SIG-M5 treated with dmso at 0.1 percent for 504 hours (cell line): Measurements from ENCODE around the gene TRRAP.

Experiments
- DNase-seq: peaks from one replicate; lab custom pipeline; 2025; ENCODE audit not compliant: unreplicated experiment; lab: John Stamatoyannopoulos, UW

Gene TRRAP

DNA sequence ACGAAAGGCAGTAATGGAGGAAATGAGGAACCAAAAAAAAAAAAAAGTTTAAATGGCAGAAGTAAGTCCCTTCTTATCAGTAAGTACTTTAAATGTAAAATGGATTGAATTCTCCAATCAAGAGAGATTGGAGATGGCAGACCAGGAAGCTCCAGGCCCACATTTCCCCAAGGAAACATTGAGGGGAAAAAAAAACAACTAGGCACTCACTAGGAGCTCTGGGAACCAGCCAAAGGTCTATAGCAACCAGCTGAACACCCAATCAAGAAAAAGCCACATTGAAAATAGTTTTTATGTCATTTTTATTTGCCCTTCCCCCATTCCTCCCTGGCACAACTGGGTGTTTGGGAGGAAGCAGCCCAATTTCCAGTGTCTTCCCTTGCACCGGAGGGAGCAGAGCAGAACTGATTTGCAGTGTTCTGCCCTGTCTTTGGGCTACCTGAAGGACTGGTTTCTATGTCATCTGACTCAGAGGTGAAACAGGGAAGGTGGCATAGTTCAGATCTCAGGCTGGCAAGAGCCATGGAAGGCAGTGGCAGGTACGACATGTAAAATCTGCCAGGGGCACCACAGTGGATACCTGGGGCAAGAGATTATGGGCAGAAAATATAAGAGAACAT lies 143.7 kb downstream of the TRRAP start:
- DNase-seq = no peak

DNA sequence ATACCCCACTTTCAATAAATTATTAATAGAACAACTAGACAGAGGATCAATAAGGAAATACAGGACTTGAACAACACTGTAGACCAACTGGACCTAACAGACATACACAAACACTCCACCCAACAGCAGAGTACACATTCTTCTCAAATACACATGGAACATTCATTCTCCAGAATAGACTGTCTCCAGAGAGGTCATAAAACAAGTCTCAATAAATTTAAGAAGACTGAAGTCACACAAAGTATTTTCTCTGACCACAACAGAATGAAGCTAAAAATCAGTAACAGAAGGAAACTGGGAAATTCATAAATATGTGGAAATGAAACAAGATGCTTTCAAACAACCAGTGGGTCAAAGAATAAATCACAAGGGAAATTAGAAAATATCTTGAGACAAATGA lies 145.7 kb downstream of the TRRAP start:
- DNase-seq = no peak

DNA sequence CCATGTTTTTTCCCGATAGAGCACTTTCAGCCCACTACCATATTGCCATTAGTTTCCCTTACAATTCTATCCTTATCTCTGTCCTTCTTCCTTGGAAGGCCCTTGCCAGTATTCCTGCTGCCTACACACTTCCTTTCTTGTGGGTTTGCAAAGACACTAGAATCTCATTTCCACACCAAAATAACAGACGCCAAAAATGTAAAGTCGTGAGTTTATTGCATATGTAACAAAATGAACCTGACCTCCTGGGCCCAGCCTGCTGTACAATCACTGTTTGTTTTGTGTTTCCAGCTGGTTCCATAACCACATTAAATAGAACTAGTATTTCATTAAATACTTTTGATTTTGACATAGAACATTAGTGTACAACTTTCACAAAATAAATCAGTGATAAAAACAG lies 148.9 kb downstream of the TRRAP start:
- no peak for DNase-seq

DNA sequence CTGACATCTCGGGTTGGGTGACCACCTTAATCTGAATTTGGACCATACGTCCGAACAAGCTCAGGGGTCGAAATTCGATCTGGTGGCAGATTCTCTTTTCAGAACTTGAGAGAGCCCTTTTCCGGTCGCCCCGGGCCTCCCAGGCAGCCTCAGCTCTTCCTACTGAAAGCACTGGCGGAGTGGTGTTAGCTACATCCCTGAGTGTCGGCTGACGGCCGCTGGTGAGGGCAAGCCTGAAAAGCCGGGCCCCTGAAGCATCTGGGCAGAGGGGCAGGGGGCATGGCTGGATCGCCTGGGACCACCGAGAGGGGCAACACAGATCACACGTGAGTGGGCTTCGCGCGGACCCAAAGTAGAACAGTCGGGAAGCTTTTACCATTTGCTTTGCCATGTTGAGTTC lies 149.5 kb downstream of the TRRAP start:
- no peak for DNase-seq

DNA sequence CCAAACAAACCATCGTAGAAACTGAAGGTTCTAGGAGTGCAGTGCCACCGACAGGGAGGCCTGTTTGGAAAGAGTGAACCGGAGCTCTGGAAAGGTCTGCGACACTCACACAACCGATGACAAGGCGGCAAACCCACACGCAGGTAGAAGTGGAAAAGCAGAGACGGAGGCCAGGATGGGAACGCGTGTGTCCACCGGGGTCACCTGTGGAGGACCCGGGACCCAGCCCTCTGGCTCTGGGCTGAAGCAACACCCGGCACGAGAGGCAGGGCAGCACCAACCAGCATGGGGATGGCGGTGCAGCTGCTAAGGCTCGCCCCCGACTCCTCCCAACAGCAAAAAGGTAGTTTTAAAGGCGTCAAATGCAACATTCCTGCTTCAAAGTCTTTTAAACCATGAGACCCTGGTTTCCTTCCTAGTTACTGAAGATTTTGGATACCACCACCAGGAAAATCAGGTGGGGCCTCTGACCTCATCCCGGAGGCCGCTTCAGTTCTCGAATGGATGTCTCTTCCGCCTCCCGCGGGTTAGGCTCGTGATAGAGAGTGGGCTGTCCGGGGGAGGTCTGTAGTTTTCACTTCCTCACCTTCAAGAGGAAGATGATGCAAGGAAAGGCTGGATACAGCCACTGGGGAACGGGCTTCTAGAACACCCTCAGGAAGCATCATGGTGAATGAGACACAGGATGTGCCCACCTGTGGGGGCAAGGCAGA lies 150.1 kb downstream of the TRRAP start:
- no peak for DNase-seq

DNA sequence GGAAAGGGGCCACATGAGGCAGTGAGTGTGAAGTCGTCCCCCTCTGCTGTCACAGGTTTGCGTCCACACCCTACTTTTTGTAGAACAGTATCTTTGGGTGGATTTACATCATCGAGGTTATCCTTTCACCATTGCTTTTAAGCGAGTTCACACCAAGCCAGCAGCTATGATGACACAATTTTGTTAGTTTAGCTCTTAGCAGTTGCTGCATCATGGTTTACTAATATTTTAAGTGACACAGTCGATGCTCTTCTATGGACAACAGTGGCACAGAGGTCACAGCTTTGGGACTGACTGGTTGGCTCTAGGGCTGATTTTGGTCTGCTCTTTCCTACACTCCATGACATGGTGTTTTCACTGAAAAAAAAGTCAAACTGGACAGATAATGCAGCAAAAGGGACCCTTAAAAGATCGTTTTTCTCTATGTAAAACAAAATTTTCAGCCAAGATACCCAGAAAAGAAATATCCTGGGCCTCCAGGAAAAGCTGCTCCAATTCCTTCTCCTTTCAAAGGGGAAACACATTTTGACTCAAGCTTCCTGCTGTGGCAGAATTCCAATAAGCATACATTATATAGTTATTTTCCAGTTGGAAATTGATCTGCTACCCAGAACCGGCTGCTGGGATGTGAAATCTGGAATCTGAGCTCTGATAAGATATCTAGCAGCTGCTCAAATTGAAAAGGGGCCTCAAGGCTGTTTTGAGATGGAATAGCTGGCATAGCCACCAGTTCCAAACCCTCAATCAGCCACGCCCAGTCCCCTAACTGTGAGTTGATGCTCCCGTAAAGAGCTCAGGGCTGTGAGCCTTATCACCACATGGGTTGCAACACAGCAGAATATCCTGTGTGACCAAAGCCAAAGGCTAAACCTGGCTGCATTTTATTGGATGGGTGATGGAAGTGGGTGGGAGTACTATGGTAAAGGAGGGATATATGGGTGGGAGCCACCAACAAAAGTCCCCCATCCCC lies 151.4 kb downstream of the TRRAP start:
- no peak for DNase-seq

DNA sequence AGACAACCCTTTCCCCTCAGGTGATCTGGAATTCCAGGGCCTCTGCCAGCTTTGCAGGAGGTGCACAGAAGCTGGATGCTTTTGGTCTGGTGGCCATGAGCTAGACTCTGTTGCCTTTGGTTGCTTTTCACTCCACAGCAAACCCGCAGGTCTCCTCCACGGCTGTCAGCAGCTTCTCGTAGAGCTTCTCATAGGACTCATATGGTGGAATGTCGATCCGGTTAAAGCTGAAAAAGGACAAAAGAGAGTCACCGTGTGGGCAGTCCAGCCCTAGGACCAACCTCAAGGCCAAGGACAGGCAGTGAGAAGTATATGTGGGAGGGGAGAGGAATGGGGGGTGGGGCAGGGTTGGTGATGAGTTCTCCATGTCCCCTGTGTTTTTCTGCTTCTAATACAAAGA lies 152.1 kb downstream of the TRRAP start:
- no peak for DNase-seq

DNA sequence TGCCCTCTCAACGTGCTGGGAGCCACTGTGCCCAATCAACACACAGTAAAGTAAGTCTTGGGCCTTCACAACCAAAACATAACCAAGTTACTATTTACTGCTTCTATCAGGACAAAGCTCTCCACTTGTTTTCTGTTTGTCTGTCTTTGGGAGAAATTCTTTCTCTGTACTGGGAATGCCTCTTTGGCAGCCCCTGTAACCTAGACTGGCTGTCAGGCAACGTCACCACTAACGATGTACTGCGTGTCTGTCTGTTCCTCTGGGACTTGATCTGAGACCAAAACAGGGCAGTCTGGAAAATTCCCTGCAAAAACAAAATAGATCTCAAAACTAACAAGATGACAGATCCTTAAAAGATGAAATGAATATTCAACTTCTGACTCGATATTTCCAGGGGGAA lies 152.6 kb downstream of the TRRAP start:
- no peak for DNase-seq

DNA sequence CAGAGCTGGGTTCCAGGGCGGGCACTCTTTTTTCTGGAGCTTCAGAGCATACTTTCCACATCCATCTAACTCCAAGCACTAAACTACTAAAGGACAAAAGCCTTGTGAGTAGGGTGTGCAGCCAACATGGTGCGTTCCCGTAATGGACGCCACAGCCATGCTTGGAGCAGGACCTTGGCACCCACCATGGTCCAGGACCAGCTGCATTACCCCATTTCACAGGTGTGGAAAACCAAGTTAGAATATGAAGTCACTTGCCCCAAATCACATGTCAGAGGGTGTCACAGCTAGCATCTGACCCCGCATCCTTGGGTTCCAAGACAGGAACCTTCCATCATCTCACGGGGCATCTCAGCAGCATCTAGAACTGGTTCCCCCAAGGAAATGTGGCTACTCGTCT lies 153.2 kb downstream of the TRRAP start:
- DNase-seq = no peak

DNA sequence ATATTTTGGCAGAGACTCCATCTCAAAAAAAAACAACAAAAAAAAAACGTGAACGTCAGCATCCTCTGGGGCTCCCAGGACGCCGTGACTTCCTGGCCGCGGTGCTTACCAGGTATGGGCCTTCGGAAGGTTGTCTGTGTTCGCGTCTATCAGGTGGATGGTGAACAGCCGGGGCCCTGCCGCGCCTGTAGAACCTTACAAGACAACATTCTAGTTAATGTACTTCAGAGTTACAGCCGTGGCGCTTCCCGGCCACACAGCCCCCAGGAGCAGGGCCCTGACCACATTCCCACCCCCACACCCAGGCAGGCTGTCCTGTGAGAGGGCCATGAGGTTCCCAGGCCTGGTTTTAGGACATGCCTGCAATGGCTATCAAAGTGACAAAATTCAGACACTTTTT lies 154.6 kb downstream of the TRRAP start:
- no peak for DNase-seq

DNA sequence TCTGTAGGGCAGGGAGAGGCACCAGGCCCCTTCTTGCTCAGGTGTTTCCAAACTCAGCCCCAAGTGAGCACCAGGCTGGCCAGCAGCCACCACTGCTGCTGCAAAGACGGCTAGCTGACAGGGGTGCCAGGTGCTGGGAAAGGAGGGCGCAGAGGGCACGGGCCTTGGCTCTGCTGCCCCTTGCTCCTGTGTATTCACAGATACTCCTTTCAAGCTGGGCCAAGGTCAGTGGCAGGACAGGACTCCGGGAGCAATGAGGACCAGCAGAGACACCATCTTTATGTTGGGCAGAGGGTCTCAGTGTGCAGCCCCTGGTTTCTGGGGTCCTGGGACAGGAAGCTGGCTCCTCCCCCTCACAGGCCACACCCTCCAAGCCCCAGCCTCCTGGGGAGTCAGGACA lies 155.4 kb downstream of the TRRAP start:
- no peak for DNase-seq

DNA sequence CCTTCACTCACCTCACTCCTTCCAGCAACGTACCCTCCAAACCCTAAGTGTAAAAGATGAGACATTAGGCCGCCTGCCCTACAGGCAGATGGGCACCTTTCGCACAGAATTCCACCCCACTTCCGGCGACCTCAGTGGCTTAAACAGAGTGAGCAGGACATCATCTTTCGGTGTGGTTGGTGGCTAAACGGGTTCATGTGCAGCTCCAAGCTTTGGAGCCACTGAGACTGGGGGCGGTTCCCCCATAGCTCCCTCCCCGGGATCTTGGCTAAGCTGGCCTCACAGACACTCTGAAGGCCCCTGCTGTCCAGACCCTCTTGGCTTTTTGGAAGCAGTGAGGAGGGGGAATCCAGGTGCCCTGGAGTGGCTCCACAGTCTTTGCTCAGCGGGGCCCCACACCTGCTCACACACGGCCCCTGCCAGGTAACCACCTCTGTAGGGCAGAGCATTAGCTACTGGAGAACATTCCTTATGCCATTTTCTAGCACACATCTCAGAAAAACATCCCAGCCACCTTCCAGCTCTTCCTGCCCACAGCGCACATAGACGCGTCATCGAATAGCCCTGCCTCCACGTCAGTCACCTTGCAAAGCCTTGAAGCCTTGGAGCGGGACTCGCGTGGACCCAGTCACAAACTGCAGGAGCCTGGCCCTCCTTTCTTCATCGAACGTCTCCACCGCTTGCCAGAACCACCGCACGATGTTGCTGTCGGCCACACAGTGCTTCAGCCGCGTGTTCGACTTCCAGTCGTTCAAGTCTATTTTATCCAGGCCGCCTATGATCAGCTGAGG lies 156.8 kb downstream of the TRRAP start:
- no peak for DNase-seq

DNA sequence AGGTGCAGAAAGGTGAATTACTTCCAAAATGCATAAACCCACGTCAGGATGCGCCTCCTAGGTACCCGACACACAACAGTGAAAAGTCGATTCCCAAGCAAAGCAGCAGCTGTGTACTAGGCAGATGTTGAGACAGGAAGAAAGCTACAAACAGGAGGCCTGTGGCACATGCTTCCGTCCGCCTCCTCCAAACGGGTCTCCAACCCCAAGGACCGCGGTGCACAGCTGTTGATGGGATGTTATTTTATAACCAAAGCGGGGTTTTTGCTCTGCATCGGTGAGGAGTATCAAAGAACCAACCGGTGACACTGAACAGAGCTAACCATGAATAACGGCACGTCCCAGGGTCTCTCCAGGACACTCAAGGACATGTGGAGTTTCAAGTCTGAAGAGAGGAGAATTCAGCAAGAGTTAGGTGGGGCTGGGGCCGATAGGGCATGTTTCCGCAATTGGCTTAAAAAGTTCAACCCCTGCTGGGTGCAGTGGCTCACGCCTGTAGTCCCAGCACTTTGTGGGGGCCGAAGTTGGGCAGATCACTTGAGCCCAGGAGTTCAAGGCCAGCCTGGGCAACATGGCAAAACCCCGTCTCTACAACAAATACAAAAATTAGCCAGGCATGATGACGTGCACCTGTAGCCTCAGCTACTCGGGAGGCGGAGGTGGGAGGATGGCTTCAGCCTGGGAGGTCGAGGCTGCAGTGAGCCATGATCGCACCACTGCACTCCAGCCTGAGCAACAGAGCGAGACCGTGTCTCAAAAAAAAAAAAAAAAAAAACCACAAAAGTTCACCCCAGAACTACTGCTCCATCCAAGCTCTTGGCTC lies 157.6 kb downstream of the TRRAP start:
- DNase-seq = no peak

DNA sequence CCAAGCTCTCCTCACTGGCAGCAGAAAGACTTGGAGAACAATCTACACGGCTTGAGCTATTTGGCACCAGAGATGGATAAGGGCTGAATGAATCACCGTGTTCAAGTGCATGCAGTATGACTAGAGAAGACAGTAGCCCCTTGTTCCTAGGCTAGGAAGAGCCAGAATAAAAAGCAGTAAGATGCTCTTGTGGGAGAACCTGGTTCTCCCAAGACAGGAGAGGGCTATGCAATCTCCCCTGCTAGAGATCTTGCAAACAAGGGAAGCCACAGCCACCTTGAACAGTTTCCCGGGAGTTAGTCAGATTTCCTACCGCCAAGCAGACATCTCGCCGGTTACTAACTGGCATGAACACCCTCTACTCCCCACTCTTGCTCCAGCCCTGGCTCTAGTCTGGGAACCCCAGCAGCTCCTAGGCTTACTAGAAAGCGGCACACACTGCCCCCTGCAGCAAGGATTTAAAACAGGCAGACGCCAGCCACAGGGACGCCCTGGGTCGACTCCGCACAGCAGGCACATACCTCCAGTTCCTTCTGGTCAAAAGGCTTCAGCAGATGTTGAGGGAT lies 158.3 kb downstream of the TRRAP start:
- DNase-seq = peak; percentile 20

DNA sequence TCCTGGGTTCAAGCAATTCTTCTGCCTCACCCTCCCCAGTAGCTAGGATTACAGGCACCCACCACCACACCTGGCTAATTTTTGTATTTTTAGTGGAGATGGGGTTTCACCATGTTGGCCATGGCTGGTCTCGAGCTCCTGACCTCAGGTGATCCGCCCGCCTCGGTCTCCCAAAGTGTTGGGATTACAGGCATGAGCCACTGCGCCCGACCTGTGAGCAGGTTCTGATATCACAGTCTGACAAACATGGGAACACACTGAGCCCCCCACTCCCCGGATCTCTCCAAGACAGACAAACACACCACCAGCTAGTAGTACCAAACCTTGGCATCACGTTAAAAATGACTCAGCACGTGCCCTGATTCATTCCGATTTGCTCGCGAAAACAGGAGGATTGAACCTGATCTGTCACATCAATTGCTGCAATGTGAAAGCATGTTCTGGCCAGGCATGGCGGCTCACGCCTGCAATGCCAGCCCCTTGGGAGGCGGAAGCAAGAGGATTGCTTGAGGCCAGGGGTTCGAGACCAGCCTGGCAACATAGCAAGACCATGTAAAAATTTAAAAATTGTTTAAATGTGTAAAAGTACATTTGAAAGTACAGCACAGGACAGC lies 159.1 kb downstream of the TRRAP start:
- DNase-seq = no peak

DNA sequence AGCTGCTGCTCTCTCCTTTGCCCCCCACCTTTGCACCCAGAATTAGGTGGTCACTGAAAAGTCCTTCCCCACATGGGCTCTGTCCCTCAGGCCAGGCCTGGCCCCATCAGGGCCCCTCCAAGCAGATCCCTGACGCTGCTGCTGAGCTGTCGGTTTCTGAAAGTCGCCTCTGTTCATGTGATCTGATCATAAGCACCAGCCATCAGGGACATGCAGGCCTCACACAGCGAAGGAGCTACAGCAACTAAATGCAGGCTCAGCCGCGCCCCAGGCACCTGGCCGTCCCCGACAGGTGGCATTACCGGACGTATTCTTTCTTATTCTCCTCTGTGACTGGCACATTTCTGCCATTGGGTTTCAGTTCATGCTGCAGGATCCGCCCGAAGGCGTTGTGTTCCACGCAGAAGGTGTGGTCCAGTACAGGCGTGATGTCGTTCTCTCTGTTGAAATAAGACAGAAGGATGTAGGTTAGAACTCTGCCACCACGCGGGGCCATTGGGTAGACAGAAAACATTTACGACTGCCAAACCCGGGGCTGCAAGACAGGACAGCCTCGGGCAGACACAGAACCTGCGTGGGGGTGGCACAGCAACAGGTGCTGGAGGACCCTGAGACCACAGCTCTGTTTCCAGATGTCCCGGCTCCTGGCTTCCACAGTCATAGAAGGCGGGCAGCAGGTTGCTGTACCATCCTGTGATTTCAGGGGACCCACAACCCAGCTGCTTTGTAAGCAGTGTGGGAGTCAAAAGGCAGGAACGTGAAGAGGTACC lies 159.9 kb downstream of the TRRAP start:
- no peak for DNase-seq

DNA sequence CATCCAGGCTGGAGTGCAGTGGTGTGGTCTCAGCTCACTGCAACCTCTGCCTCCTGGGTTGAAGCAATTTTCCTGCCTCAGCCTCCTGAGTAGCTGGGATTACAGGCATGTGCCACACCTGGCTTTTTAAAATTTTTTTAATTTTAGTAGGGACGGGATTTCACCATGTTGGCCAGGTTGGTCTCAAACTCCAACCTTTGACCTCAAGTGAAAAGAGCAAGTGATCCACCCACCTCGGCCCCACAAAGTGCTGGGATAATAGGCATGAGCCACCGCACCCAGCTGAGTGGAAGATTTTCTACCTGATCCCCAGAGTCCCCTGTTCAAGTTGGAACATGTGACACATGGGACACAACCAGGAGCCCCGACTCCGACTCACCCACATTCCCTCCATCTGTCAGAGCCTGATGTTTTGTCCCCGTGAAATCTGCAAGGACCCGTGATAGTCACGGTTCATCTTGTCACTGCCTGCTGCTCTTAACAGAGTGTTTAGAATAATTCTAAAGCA lies 161.1 kb downstream of the TRRAP start:
- DNase-seq = no peak

DNA sequence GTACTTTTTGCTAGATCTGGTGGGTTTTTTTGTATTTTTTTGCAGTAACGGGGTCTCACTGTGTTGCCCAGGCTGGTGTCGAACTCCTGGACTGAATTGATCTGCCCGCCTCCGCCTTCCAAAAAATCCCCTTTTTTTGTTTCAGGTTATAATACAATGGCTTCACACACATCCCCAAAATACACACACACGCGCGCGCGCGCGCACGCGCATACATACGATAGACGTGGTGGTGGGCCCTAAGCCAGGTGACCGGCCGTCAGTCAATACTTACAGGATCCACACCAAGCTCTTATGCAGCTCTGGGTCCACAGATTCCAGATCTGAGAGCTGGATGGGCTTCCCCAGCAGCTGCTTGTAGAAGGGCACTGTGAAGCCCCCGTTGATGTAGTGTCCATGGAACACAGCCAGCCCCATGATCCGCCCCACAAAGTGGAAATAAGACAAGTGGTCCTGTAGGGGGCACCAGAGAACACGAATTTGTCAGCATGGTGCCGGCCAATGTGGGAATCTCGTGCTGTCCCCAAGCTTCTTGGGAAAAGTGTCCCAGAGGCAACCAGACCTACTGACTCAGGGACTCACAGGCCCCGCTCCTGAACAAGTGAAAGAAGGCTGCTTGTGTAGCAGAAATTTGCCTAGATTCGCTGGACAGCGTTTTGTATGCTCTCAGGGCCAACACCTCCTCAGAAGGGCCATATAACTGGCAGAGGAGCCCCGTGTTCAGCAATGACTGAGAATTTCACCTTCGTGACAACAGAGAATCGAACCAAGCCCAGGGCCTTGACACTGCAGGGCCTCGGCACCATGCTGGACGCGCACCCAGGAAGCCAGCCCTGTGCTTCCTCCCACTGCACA lies 162.0 kb downstream of the TRRAP start:
- peak; percentile 53 for DNase-seq
